ENCODE measurements around the gene NUP93.
"Not testable (repeated sequence)": the region's sequence is repeated elsewhere in the genome, so short reads cannot be mapped to it uniquely, and the experiment has no call there.

Gene NUP93

DNA sequence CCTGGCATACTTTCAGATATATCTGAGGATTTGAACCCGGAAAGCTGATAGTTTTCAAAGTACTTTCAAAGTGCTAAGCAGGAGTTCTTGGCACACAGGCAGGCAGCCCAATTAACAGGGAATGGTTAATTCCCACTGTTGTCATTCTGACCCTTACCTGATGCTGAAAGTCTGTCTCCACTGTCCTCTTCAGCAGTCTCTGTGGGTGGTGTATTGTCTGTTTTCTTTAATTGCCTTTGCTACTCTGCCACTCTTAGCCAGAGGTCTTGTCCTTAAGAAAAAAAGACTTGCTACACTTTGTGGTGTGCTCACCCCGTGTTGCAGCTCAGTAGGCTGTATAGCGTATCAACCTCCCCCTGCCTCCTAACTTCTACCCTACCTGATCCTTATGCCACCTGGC is 71.8 kb downstream of the NUP93 start:
- no peak for DNase-seq
- Histone ChIP-seq H3K36me3 (ENCODE audit: control insufficient read depth, insufficient read depth, low read length) (peaks cover 8% of the 10 kb centered on the region), H3K4me1 (ENCODE audit: control insufficient read depth, insufficient read depth, low read length, poor library complexity, severe bottlenecking) (no peaks in the 10 kb centered on the region), H3K9me3 (ENCODE audit: control insufficient read depth, low read length) (no peaks in the 10 kb centered on the region), H3K27ac (ENCODE audit: insufficient read depth, low read length, poor library complexity, severe bottlenecking) (no peak overlapping the region), H3K27me3 (replicated peaks; ENCODE audit: control insufficient read depth, insufficient read depth, low read length, poor library complexity, severe bottlenecking) (no peaks in the 10 kb centered on the region), H3K4me3 (ENCODE audit: insufficient read depth, low read depth, low read length, poor library complexity, severe bottlenecking) (no peak overlapping the region)

DNA sequence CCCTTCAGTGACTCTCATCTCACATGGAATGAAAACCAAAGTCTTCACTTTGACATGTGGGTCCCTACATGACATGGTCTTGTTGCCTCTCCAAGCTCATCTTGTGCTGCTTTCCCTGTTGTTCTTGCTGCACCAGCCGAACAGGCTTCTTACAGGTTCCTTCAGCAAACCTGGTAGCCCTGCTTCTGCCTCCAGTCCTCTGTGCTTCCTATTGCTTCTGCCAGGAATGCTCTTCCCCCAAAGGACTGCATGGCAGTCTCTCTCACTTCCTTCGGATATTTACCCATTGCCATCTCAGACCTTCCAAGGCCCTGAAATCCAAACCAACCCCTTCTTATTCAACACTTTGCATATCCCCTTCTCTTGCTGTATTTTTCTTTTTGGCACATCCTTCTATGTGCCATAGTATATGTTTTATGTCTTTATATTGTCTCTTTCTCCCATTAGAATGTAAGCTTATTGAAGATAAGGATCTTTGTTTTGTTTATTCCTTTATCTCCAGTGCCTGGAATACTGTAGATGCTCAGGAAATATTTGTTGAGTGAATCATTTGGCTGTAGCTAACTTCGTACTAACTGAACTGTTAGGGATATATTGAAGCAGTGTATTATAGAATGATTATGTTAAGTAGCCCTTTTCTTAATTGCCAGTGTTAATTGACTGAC is 77.2 kb downstream of the NUP93 start:
- Histone ChIP-seq H3K9me3 (ENCODE audit: control insufficient read depth, low read length) (no peaks in the 10 kb centered on the region), H3K27me3 (replicated peaks; ENCODE audit: control insufficient read depth, insufficient read depth, low read length, poor library complexity, severe bottlenecking) (no peaks in the 10 kb centered on the region), H3K4me1 (ENCODE audit: control insufficient read depth, insufficient read depth, low read length, poor library complexity, severe bottlenecking) (no peaks in the 10 kb centered on the region), H3K36me3 (ENCODE audit: control insufficient read depth, insufficient read depth, low read length) (peaks cover 13% of the 10 kb centered on the region), H3K4me3 (ENCODE audit: insufficient read depth, low read depth, low read length, poor library complexity, severe bottlenecking) (no peak overlapping the region), H3K27ac (ENCODE audit: insufficient read depth, low read length, poor library complexity, severe bottlenecking) (no peak overlapping the region)
- DNase-seq = no peak

DNA sequence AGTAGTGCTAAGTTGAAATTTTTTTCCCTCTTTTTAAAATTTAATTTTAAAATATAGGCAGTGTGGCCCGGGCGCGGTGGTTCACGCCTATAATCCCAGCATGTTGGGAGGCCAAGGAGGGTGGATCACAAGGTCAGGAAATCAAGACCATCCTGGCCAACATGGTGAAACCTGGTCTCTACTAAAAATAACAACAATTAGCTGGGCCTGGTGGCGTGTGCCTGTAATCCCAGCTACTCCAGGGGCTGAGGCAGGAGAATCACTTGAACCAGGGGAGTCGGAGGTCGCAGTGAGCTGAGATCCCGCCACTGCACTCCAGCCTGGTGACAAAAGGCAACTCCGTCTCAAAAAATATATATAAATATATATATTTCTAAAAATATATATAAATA is 77.7 kb downstream of the NUP93 start:
- peaks cover 13% of the 10 kb centered on the region for H3K36me3 ChIP-seq (ENCODE audit: control insufficient read depth, insufficient read depth, low read length)
- not testable (repeated sequence) for H3K27me3 ChIP-seq (replicated peaks; ENCODE audit: control insufficient read depth, insufficient read depth, low read length, poor library complexity, severe bottlenecking); H3K4me1 ChIP-seq (ENCODE audit: control insufficient read depth, insufficient read depth, low read length, poor library complexity, severe bottlenecking); H3K9me3 ChIP-seq (ENCODE audit: control insufficient read depth, low read length); DNase-seq; H3K27ac ChIP-seq (ENCODE audit: insufficient read depth, low read length, poor library complexity, severe bottlenecking); H3K4me3 ChIP-seq (ENCODE audit: insufficient read depth, low read depth, low read length, poor library complexity, severe bottlenecking)

DNA sequence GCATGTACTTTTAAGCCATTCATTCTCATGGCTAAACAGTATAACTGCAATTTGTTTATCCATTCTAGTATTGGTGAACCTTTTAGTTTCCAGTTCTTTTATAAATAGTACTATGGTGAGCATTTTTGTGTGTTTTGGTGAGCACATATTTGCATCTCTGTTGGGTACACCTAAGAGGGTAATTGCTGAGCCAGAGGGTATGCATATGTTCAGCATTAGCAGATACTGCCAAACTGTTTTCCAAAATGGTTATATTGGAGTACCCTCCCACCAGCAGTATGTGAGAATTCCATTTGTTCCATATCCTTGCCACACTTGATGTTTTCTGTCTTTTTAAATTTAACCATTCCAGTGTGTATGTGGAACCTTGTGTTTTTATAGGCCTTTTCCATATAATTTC is 81.0 kb downstream of the NUP93 start:
- no peak for DNase-seq
- no peaks in the 10 kb centered on the region for H3K4me1 ChIP-seq (ENCODE audit: control insufficient read depth, insufficient read depth, low read length, poor library complexity, severe bottlenecking)
- no peak overlapping the region for H3K4me3 ChIP-seq (ENCODE audit: insufficient read depth, low read depth, low read length, poor library complexity, severe bottlenecking)
- no peaks in the 10 kb centered on the region for H3K27me3 ChIP-seq (replicated peaks; ENCODE audit: control insufficient read depth, insufficient read depth, low read length, poor library complexity, severe bottlenecking)
- H3K9me3 ChIP-seq (ENCODE audit: control insufficient read depth, low read length) = no peaks in the 10 kb centered on the region
- H3K27ac ChIP-seq (ENCODE audit: insufficient read depth, low read length, poor library complexity, severe bottlenecking) = no peak overlapping the region
- H3K36me3 ChIP-seq (ENCODE audit: control insufficient read depth, insufficient read depth, low read length) = peaks cover 13% of the 10 kb centered on the region

DNA sequence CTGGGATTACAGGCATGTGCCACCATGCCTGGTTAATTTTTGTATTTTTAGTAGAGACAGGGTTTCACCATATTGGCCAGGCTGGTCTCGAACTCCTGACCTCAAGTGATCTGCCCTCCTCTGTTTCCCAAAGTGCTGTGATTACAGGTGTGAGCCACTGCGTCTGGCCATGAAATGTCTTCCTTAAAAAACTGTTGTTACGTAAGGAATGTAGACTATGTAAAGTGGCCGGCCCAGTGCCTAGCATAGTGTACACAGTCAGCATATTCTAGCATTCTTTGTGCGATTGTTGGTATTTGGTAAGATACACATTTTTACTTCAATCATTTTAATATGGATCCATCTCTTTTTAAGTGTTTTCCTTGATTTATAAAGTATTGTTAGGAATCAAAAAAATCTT is 81.7 kb downstream of the NUP93 start:
- H3K27ac ChIP-seq (ENCODE audit: insufficient read depth, low read length, poor library complexity, severe bottlenecking); DNase-seq; H3K4me1 ChIP-seq (ENCODE audit: control insufficient read depth, insufficient read depth, low read length, poor library complexity, severe bottlenecking); H3K36me3 ChIP-seq (ENCODE audit: control insufficient read depth, insufficient read depth, low read length); H3K4me3 ChIP-seq (ENCODE audit: insufficient read depth, low read depth, low read length, poor library complexity, severe bottlenecking); H3K27me3 ChIP-seq (replicated peaks; ENCODE audit: control insufficient read depth, insufficient read depth, low read length, poor library complexity, severe bottlenecking); H3K9me3 ChIP-seq (ENCODE audit: control insufficient read depth, low read length): not testable (repeated sequence)

DNA sequence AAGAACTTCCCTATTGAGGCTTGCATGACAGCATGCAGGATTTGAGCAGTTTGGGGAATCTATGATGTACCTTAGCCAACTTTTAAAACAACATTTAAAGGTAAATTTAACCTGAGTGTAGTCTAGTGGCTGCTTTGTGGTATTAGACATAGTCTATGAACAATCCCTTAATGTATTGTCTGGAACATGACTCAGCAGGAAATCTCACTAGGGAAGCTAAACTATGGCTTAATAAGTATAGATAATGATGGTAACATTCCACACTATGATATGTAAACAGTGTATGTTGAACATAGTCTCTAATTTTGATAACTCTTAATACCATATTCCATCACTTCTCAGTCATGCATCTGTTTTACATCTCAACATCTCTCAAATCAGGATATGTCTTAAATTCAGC is 83.0 kb downstream of the NUP93 start:
- Histone ChIP-seq H3K4me3 (ENCODE audit: insufficient read depth, low read depth, low read length, poor library complexity, severe bottlenecking) (no peak overlapping the region), H3K36me3 (ENCODE audit: control insufficient read depth, insufficient read depth, low read length) (no peaks in the 10 kb centered on the region), H3K4me1 (ENCODE audit: control insufficient read depth, insufficient read depth, low read length, poor library complexity, severe bottlenecking) (no peaks in the 10 kb centered on the region), H3K27ac (ENCODE audit: insufficient read depth, low read length, poor library complexity, severe bottlenecking) (no peak overlapping the region), H3K27me3 (replicated peaks; ENCODE audit: control insufficient read depth, insufficient read depth, low read length, poor library complexity, severe bottlenecking) (no peaks in the 10 kb centered on the region), H3K9me3 (ENCODE audit: control insufficient read depth, low read length) (no peaks in the 10 kb centered on the region)
- no peak for DNase-seq

DNA sequence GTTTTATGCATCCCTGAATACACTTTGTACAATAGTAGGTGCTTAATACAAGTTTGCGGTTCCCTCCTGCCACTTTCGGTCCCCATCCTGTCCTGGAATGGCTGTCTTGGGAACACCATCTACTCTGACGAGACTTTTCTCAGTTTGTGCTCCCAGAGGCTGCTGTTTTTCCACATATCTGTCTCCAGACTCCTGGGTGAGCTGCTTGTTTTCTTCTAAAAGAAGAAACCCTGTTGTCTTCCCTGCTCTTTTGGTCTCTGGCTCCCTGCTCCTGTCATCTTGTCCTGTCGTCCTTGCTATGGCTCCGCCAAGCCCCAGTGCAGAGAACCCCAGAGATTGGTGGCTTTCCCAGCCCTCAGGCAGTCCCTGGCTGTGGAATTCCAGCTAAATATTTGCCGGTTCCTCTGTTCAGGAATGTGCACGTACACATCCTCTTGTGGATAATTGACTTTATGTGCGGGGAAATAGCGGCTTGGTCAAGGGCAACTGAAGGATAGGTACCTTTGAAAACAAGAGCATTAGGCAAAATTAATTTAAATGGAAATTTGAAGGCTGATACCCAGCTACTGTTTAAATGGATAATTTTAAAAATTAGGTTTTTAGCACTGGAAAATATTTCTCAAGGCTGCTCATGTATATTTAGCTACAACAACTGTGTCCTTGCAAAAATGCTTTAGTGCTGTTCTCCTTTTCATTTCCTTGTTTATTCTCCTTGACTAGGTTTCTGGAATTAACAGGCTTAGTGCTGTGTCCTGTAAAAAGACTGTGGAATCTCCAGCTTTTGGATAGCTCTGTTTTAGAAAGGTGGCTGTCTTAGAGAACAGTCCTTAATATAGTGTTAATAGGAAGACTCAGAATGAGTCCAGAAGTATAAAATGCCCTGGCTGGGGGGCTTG is 84.9 kb downstream of the NUP93 start:
- H3K27me3 ChIP-seq (replicated peaks; ENCODE audit: control insufficient read depth, insufficient read depth, low read length, poor library complexity, severe bottlenecking) = no peaks in the 10 kb centered on the region
- no peak for DNase-seq

DNA sequence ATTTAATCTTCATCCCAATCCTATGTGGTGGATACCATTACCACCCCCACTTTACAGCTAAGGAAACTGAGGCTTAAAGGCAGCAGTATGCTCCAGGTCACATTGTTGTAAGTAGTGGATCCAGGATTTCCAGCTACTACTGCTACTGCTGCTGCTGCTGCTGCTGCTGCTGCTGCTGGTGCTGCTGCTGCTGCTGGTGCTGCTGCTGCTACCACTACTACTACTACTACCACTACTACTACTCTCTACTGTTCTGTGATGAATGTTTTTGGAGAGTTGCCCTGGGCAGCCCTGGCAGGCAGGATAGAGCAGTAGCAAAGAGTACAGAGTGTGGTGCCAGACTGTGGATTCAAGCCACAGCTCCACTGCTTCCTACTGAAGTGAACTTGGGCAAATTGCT is 85.8 kb downstream of the NUP93 start:
- H3K36me3 ChIP-seq (ENCODE audit: control insufficient read depth, insufficient read depth, low read length) = peaks cover 8% of the 10 kb centered on the region
- no peaks in the 10 kb centered on the region for H3K4me1 ChIP-seq (ENCODE audit: control insufficient read depth, insufficient read depth, low read length, poor library complexity, severe bottlenecking)
- no peaks in the 10 kb centered on the region for H3K27me3 ChIP-seq (replicated peaks; ENCODE audit: control insufficient read depth, insufficient read depth, low read length, poor library complexity, severe bottlenecking)

More for the DNA sequence above, 84.9 kb downstream of the NUP93 start:
- Histone ChIP-seq H3K4me3 (ENCODE audit: insufficient read depth, low read depth, low read length, poor library complexity, severe bottlenecking) (no peak overlapping the region), H3K27ac (ENCODE audit: insufficient read depth, low read length, poor library complexity, severe bottlenecking) (no peak overlapping the region), H3K4me1 (ENCODE audit: control insufficient read depth, insufficient read depth, low read length, poor library complexity, severe bottlenecking) (no peaks in the 10 kb centered on the region), H3K9me3 (ENCODE audit: control insufficient read depth, low read length) (no peaks in the 10 kb centered on the region), H3K36me3 (ENCODE audit: control insufficient read depth, insufficient read depth, low read length) (peaks cover 8% of the 10 kb centered on the region)

DNA sequence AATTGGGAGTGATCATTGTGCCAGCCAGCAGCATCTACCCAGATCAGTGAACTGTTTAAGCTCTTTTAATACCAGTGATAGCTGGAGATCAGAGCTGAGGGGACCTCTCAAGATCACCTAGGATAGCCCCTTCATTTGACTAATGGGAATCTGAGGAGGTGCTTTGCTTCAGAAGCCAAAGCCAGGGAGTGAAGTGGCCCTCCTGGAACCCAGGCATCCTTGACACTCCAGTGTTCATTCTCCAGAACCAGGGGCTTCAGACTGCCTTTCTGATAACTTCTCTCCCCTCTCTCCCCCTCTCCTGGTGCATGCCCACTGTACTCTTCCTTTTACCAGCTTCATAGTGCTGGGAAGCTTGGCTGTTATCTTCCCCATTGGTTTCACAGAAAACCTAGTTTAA is 87.1 kb downstream of the NUP93 start:
- H3K9me3 ChIP-seq (ENCODE audit: control insufficient read depth, low read length) = no peaks in the 10 kb centered on the region
- DNase-seq = no peak
- no peak overlapping the region for H3K4me3 ChIP-seq (ENCODE audit: insufficient read depth, low read depth, low read length, poor library complexity, severe bottlenecking)
- no peaks in the 10 kb centered on the region for H3K27me3 ChIP-seq (replicated peaks; ENCODE audit: control insufficient read depth, insufficient read depth, low read length, poor library complexity, severe bottlenecking)
- H3K36me3 ChIP-seq (ENCODE audit: control insufficient read depth, insufficient read depth, low read length) = peaks cover 16% of the 10 kb centered on the region
- H3K4me1 ChIP-seq (ENCODE audit: control insufficient read depth, insufficient read depth, low read length, poor library complexity, severe bottlenecking) = no peaks in the 10 kb centered on the region
- no peak overlapping the region for H3K27ac ChIP-seq (ENCODE audit: insufficient read depth, low read length, poor library complexity, severe bottlenecking)

More for the DNA sequence above, 85.8 kb downstream of the NUP93 start:
- Histone ChIP-seq H3K4me3 (ENCODE audit: insufficient read depth, low read depth, low read length, poor library complexity, severe bottlenecking) (no peak overlapping the region), H3K9me3 (ENCODE audit: control insufficient read depth, low read length) (no peaks in the 10 kb centered on the region), H3K27ac (ENCODE audit: insufficient read depth, low read length, poor library complexity, severe bottlenecking) (no peak overlapping the region)
- DNase-seq = no peak

DNA sequence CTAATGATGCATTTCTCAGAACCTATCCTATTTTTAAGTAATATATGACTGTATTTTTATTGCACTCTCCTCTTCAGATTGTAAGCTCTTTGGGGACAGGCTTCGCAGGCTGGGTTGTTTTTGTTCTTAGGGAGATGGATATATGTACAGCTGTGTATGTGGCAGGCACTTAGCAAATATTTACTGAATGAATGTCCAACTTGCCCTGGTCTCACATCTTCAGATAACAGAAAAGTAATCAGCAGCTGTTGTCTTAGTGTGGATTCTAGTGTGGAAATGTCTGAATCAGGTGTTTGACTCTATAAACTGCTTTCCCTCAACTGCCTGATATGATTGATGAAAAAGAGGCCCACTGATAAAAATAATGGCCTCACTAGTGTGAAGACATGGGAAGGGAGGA is 88.0 kb downstream of the NUP93 start:
- Histone ChIP-seq H3K27ac (ENCODE audit: insufficient read depth, low read length, poor library complexity, severe bottlenecking) (no peak overlapping the region), H3K9me3 (ENCODE audit: control insufficient read depth, low read length) (no peaks in the 10 kb centered on the region), H3K4me3 (ENCODE audit: insufficient read depth, low read depth, low read length, poor library complexity, severe bottlenecking) (no peak overlapping the region), H3K4me1 (ENCODE audit: control insufficient read depth, insufficient read depth, low read length, poor library complexity, severe bottlenecking) (no peaks in the 10 kb centered on the region), H3K36me3 (ENCODE audit: control insufficient read depth, insufficient read depth, low read length) (peaks cover 18% of the 10 kb centered on the region), H3K27me3 (replicated peaks; ENCODE audit: control insufficient read depth, insufficient read depth, low read length, poor library complexity, severe bottlenecking) (no peaks in the 10 kb centered on the region)
- no peak for DNase-seq
